Karpas-422 (cell line): ENCODE data around the gene HRH1. TPM values are rescaled to one million over a fixed set of nuclear protein-coding genes. Genes with fewer than 3 reads are reported as not detected.

Experiments
- DNase-seq: peaks from one replicate; pipeline ENCODE4 v3.0.0-alpha.2; 2015
- H2AFZ ChIP-seq: fragments of 200-600 bp; sonication (generic); 2 replicates; pipeline ENCODE4 v1.6.1; 2014; ENCODE audit warnings: antibody characterized with exemption, low read length, mixed read lengths
- H3K27ac ChIP-seq: fragments of 200-600 bp; sonication (generic); 2 replicates; pipeline ENCODE4 v1.5.1; 2014; ENCODE audit warnings: mild to moderate bottlenecking, low read length, moderate library complexity
- H3K27me3 ChIP-seq: fragments of 200-600 bp; sonication (generic); 2 replicates; pipeline ENCODE4 v1.6.1; 2014; ENCODE audit warnings: low read length, mixed read lengths
- H3K36me3 ChIP-seq: fragments of 200-600 bp; sonication (generic); 2 replicates; pipeline ENCODE4 v1.6.1; 2014; ENCODE audit warnings: low read length, mixed read lengths; ENCODE audit not compliant: insufficient read depth
- H3K4me1 ChIP-seq: fragments of 200-600 bp; sonication (generic); 2 replicates; pipeline ENCODE4 v1.6.1; 2014; ENCODE audit warnings: mild to moderate bottlenecking, low read length, mixed read lengths
- H3K4me2 ChIP-seq: fragments of 200-600 bp; sonication (generic); 2 replicates; pipeline ENCODE4 v1.6.1; 2014; ENCODE audit warnings: low read length, low read depth, mild to moderate bottlenecking; ENCODE audit not compliant: poor library complexity, severe bottlenecking
- H3K4me3 ChIP-seq: fragments of 200-600 bp; sonication (generic); 2 replicates; pipeline ENCODE4 v1.5.1; 2014; ENCODE audit warnings: mild to moderate bottlenecking, antibody characterized with exemption, low read length, mixed read lengths
- H3K79me2 ChIP-seq: fragments of 200-600 bp; sonication (generic); 2 replicates; pipeline ENCODE4 v1.6.1; 2014; ENCODE audit warnings: mild to moderate bottlenecking, low read length, mixed read lengths
- H3K9ac ChIP-seq: fragments of 200-600 bp; sonication (generic); 2 replicates; pipeline ENCODE4 v1.6.0; 2014; ENCODE audit warnings: low read length
- H3K9me2 ChIP-seq: fragments of 200-600 bp; sonication (generic), shearing (Covaris generic); replicated peaks from 2 replicates; pipeline ENCODE4 v1.6.0; 2014; ENCODE audit warnings: mild to moderate bottlenecking, low read length, moderate library complexity; ENCODE audit not compliant: insufficient read depth
- H3K9me3 ChIP-seq: fragments of 300-700, 200-600 bp; sonication (generic); 2 replicates; pipeline ENCODE4 v1.6.1; 2014; ENCODE audit warnings: low read length, mixed read lengths
- H4K20me1 ChIP-seq: fragments of 200-600 bp; sonication (generic); 2 replicates; pipeline ENCODE4 v1.6.1; 2014; ENCODE audit warnings: mild to moderate bottlenecking, antibody characterized with exemption, low read length, low read depth; ENCODE audit not compliant: insufficient read depth
- total RNA-seq: library from RNA; depleted of rRNA; stranded (reverse); fragments of >200 nt; shearing (Covaris generic); gene quantifications from 2 replicates; pipeline ENCODE4 v1.2.3, GENCODE V29; 2014; ENCODE audit warnings: low replicate concordance

The HRH1 gene
- total RNA-seq, 1 experiment from 2014 or later = 9.6 TPM

- Histone ChIP-seq H3K79me2 (no peaks in the 10 kb centered on the region), H3K9me2 (no peaks in the 10 kb centered on the region), H3K27ac (no peak overlapping the region), H2AFZ (no peak overlapping the region), H3K4me3 (no peak overlapping the region), H3K4me1 (no peaks in the 10 kb centered on the region), H3K9me3 (no peaks in the 10 kb centered on the region), H4K20me1 (peaks cover 5% of the 10 kb centered on the region; the same call in 1 of the 2 replicates), H3K9ac (no peak overlapping the region), H3K4me2 (no peak overlapping the region), H3K36me3 (no peaks in the 10 kb centered on the region), H3K27me3 (no peaks in the 10 kb centered on the region; the same call in 1 of the 2 replicates)
- DNase-seq = no peak
Observed at GRCh38 chr3:11238060-11238459, 83.8 kb downstream of the HRH1 start.

GRCh38 chr3:11238880-11239279, 84.6 kb downstream of the HRH1 start:
- Histone ChIP-seq H3K9ac (no peak overlapping the region), H3K4me1 (no peaks in the 10 kb centered on the region), H3K36me3 (no peaks in the 10 kb centered on the region), H3K4me3 (no peak overlapping the region), H3K79me2 (no peaks in the 10 kb centered on the region), H3K4me2 (no peak overlapping the region), H2AFZ (no peak overlapping the region), H3K9me2 (no peaks in the 10 kb centered on the region), H3K27ac (no peak overlapping the region), H3K27me3 (no peaks in the 10 kb centered on the region; the same call in 1 of the 2 replicates), H3K9me3 (no peaks in the 10 kb centered on the region), H4K20me1 (peaks cover 5% of the 10 kb centered on the region; the same call in 1 of the 2 replicates)
- no peak for DNase-seq

- Histone ChIP-seq H4K20me1 (peaks cover 5% of the 10 kb centered on the region; the same call in 1 of the 2 replicates), H3K27me3 (no peaks in the 10 kb centered on the region; the same call in 1 of the 2 replicates), H3K9me3 (no peaks in the 10 kb centered on the region), H3K36me3 (no peaks in the 10 kb centered on the region), H3K9ac (no peak overlapping the region), H2AFZ (no peak overlapping the region), H3K9me2 (no peaks in the 10 kb centered on the region), H3K4me1 (no peaks in the 10 kb centered on the region), H3K27ac (no peak overlapping the region), H3K4me2 (no peak overlapping the region), H3K79me2 (no peaks in the 10 kb centered on the region), H3K4me3 (no peak overlapping the region)
- no peak for DNase-seq
Observed at GRCh38 chr3:11239796-11240195, 85.5 kb downstream of the HRH1 start.

GRCh38 chr3:11240496-11240895, 86.2 kb downstream of the HRH1 start:
- no peaks in the 10 kb centered on the region for H3K9me3 ChIP-seq
- H2AFZ ChIP-seq = no peak overlapping the region
- no peak overlapping the region for H3K9ac ChIP-seq
- H4K20me1 ChIP-seq = peaks cover 5% of the 10 kb centered on the region; the same call in 1 of the 2 replicates
- no peaks in the 10 kb centered on the region for H3K4me1 ChIP-seq
- H3K27ac ChIP-seq = no peak overlapping the region
- no peaks in the 10 kb centered on the region; the same call in 1 of the 2 replicates for H3K27me3 ChIP-seq
- no peaks in the 10 kb centered on the region for H3K9me2 ChIP-seq
- no peak for DNase-seq
- H3K79me2 ChIP-seq = no peaks in the 10 kb centered on the region
- H3K4me3 ChIP-seq = no peak overlapping the region
- no peaks in the 10 kb centered on the region for H3K36me3 ChIP-seq
- H3K4me2 ChIP-seq = no peak overlapping the region

GRCh38 chr3:11244121-11244677, 89.9 kb downstream of the HRH1 start:
- Histone ChIP-seq H3K4me2 (no peak overlapping the region), H2AFZ (no peak overlapping the region), H3K9me3 (no peaks in the 10 kb centered on the region), H3K36me3 (no peaks in the 10 kb centered on the region), H4K20me1 (peaks cover 5% of the 10 kb centered on the region; the same call in 1 of the 2 replicates), H3K9ac (no peak overlapping the region), H3K27me3 (no peaks in the 10 kb centered on the region), H3K79me2 (no peaks in the 10 kb centered on the region), H3K4me3 (no peak overlapping the region), H3K9me2 (no peaks in the 10 kb centered on the region), H3K27ac (no peak overlapping the region), H3K4me1 (no peaks in the 10 kb centered on the region)
- no peak for DNase-seq

- no peak for DNase-seq
- H3K4me2 ChIP-seq = no peak overlapping the region
- H3K4me3 ChIP-seq = no peak overlapping the region
- H2AFZ ChIP-seq = no peak overlapping the region
- H4K20me1 ChIP-seq = peaks cover 5% of the 10 kb centered on the region; the same call in 1 of the 2 replicates
- no peaks in the 10 kb centered on the region for H3K4me1 ChIP-seq
- no peaks in the 10 kb centered on the region for H3K9me2 ChIP-seq
- H3K36me3 ChIP-seq = no peaks in the 10 kb centered on the region
- H3K27me3 ChIP-seq = no peaks in the 10 kb centered on the region
- H3K9ac ChIP-seq = no peak overlapping the region
- H3K79me2 ChIP-seq = no peaks in the 10 kb centered on the region
- no peaks in the 10 kb centered on the region for H3K9me3 ChIP-seq
- no peak overlapping the region for H3K27ac ChIP-seq
Observed at GRCh38 chr3:11245276-11245675, 91.0 kb downstream of the HRH1 start.

GRCh38 chr3:11245827-11246662, 91.8 kb downstream of the HRH1 start:
- DNase-seq = no peak
- Histone ChIP-seq H3K4me2 (no peak overlapping the region), H3K79me2 (no peaks in the 10 kb centered on the region), H3K27ac (no peak overlapping the region), H3K9ac (no peak overlapping the region), H3K36me3 (no peaks in the 10 kb centered on the region), H3K4me3 (no peak overlapping the region), H3K9me3 (no peaks in the 10 kb centered on the region), H3K9me2 (no peaks in the 10 kb centered on the region), H3K27me3 (no peaks in the 10 kb centered on the region), H2AFZ (no peak overlapping the region), H4K20me1 (no peaks in the 10 kb centered on the region), H3K4me1 (no peaks in the 10 kb centered on the region)

- H3K9me3 ChIP-seq = no peaks in the 10 kb centered on the region
- no peak overlapping the region for H3K4me2 ChIP-seq
- H2AFZ ChIP-seq = no peak overlapping the region
- H3K9ac ChIP-seq = no peak overlapping the region
- no peaks in the 10 kb centered on the region for H3K4me1 ChIP-seq
- H3K36me3 ChIP-seq = no peaks in the 10 kb centered on the region
- no peaks in the 10 kb centered on the region for H3K27me3 ChIP-seq
- no peak for DNase-seq
- no peak overlapping the region for H3K27ac ChIP-seq
- H3K4me3 ChIP-seq = no peak overlapping the region
- H4K20me1 ChIP-seq = no peaks in the 10 kb centered on the region
- H3K9me2 ChIP-seq = no peaks in the 10 kb centered on the region
- H3K79me2 ChIP-seq = no peaks in the 10 kb centered on the region
Observed at GRCh38 chr3:11246663-11246970, 92.3 kb downstream of the HRH1 start.
